Measurements from ENCODE around the gene ABI3BP.

The ABI3BP gene

GRCh38 chr3:100834332-100834731 is 158.9 kb downstream of the ABI3BP start:
- DNase-seq (ENCODE audit: low read depth in 2 of 2): no peak

- DNase-seq (ENCODE audit: low read depth in 2 of 2): no peak
These were observed 159.7 kb downstream of the ABI3BP start for GRCh38 chr3:100833483-100833882.

- DNase-seq (ENCODE audit: low read depth in 2 of 2): no peak
These were observed 161.6 kb downstream of the ABI3BP start for GRCh38 chr3:100831629-100832028.

GRCh38 chr3:100830931-100831330 is 162.3 kb downstream of the ABI3BP start:
- DNase-seq (ENCODE audit: low read depth in 2 of 2): no peak

GRCh38 chr3:100825574-100825973 is 167.6 kb downstream of the ABI3BP start:
- no peak for DNase-seq (ENCODE audit: low read depth in 2 of 2)

GRCh38 chr3:100815583-100815982 is 177.6 kb downstream of the ABI3BP start:
- DNase-seq (ENCODE audit: low read depth in 2 of 2): no peak

GRCh38 chr3:100813828-100814227 is 179.4 kb downstream of the ABI3BP start:
- no peak for DNase-seq (ENCODE audit: low read depth in 2 of 2)

- no peak for DNase-seq (ENCODE audit: low read depth in 2 of 2)
These were observed 181.3 kb downstream of the ABI3BP start for GRCh38 chr3:100811779-100812507.

- no peak for DNase-seq (ENCODE audit: low read depth in 2 of 2)
These were observed 182.6 kb downstream of the ABI3BP start for GRCh38 chr3:100810671-100811070.

- DNase-seq (ENCODE audit: low read depth in 2 of 2): no peak
These were observed 188.6 kb downstream of the ABI3BP start for GRCh38 chr3:100804631-100805030.

- no peak for DNase-seq (ENCODE audit: low read depth in 2 of 2)
These were observed 189.5 kb downstream of the ABI3BP start for GRCh38 chr3:100803711-100804110.

GRCh38 chr3:100802126-100802525 is 191.1 kb downstream of the ABI3BP start:
- no peak for DNase-seq (ENCODE audit: low read depth in 2 of 2)

GRCh38 chr3:100798012-100798411 is 195.2 kb downstream of the ABI3BP start:
- no peak for DNase-seq (ENCODE audit: low read depth in 2 of 2)

- DNase-seq (ENCODE audit: low read depth in 2 of 2): no peak
These were observed 196.7 kb downstream of the ABI3BP start for GRCh38 chr3:100796556-100796955.

- no peak for DNase-seq (ENCODE audit: low read depth in 2 of 2)
These were observed 203.6 kb downstream of the ABI3BP start for GRCh38 chr3:100789579-100789978.

- no peak for DNase-seq (ENCODE audit: low read depth in 2 of 2)
These were observed 209.6 kb downstream of the ABI3BP start for GRCh38 chr3:100783619-100784018.

GRCh38 chr3:100782906-100783305 is 210.3 kb downstream of the ABI3BP start:
- no peak for DNase-seq (ENCODE audit: low read depth in 2 of 2)

GRCh38 chr3:100782348-100782747 is 210.9 kb downstream of the ABI3BP start:
- DNase-seq (ENCODE audit: low read depth in 2 of 2): no peak

GRCh38 chr3:100781301-100781700 is 211.9 kb downstream of the ABI3BP start:
- no peak for DNase-seq (ENCODE audit: low read depth in 2 of 2)

- no peak for DNase-seq (ENCODE audit: low read depth in 2 of 2)
These were observed 213.1 kb downstream of the ABI3BP start for GRCh38 chr3:100780071-100780622.

- no peak for DNase-seq (ENCODE audit: low read depth in 2 of 2)
These were observed 213.7 kb downstream of the ABI3BP start for GRCh38 chr3:100779480-100779879.

- DNase-seq (ENCODE audit: low read depth in 2 of 2): no peak
These were observed 215.9 kb downstream of the ABI3BP start for GRCh38 chr3:100777271-100777670.

- DNase-seq (ENCODE audit: low read depth in 2 of 2): no peak
These were observed 216.5 kb downstream of the ABI3BP start for GRCh38 chr3:100776746-100777145.
